ENCODE measurements around the gene MAP2K5.

MAP2K5 gene

GRCh38 chr15:67678993-67679392 lies 136.5 kb downstream of the MAP2K5 start:
- no peak for DNase-seq

GRCh38 chr15:67680641-67681040 lies 138.1 kb downstream of the MAP2K5 start:
- DNase-seq: no peak

GRCh38 chr15:67685008-67685599 lies 142.6 kb downstream of the MAP2K5 start:
- no peak for DNase-seq

- DNase-seq: no peak
These were observed 143.2 kb downstream of the MAP2K5 start for GRCh38 chr15:67685716-67686115.

- no peak for DNase-seq
These were observed 148.4 kb downstream of the MAP2K5 start for GRCh38 chr15:67690936-67691335.

GRCh38 chr15:67691450-67691849 lies 148.9 kb downstream of the MAP2K5 start:
- no peak for DNase-seq

- no peak for DNase-seq
These were observed 150.1 kb downstream of the MAP2K5 start for GRCh38 chr15:67692573-67692972.

- no peak for DNase-seq
These were observed 153.6 kb downstream of the MAP2K5 start for GRCh38 chr15:67696087-67696486.

GRCh38 chr15:67700023-67700422 lies 157.5 kb downstream of the MAP2K5 start:
- no peak for DNase-seq

GRCh38 chr15:67701669-67702068 lies 159.2 kb downstream of the MAP2K5 start:
- no peak for DNase-seq

- DNase-seq: no peak
These were observed 165.2 kb downstream of the MAP2K5 start for GRCh38 chr15:67707520-67708283.

- DNase-seq: no peak
These were observed 166.0 kb downstream of the MAP2K5 start for GRCh38 chr15:67708500-67708899.

GRCh38 chr15:67715170-67715569 lies 172.7 kb downstream of the MAP2K5 start:
- no peak for DNase-seq

GRCh38 chr15:67716171-67716570 lies 173.7 kb downstream of the MAP2K5 start:
- no peak for DNase-seq

GRCh38 chr15:67717776-67718175 lies 175.3 kb downstream of the MAP2K5 start:
- no peak for DNase-seq

GRCh38 chr15:67719330-67719959 lies 176.9 kb downstream of the MAP2K5 start:
- no peak for DNase-seq

- no peak for DNase-seq
These were observed 178.2 kb downstream of the MAP2K5 start for GRCh38 chr15:67720556-67721175.

GRCh38 chr15:67722030-67722817 lies 179.7 kb downstream of the MAP2K5 start:
- DNase-seq: no peak

- no peak for DNase-seq
These were observed 181.0 kb downstream of the MAP2K5 start for GRCh38 chr15:67723294-67724024.

GRCh38 chr15:67724691-67725375 lies 182.3 kb downstream of the MAP2K5 start:
- DNase-seq: no peak

GRCh38 chr15:67730135-67730534 lies 187.6 kb downstream of the MAP2K5 start:
- no peak for DNase-seq
